Ureter (tissue), 1 donor: ENCODE measurements around the gene TMEM250. TPM values are rescaled to one million over a fixed set of nuclear protein-coding genes. Genes with fewer than 3 reads are reported as not detected.

Experiments
- DNase-seq: peaks from one replicate; pipeline ENCODE4 v3.0.0-alpha.2; 2020; ENCODE audit warnings: low spot score
- total RNA-seq: library from RNA; stranded (reverse); gene quantifications from one replicate; pipeline ENCODE4 v1.2.4, GENCODE V29; 2023
- donor health status: DM: yes; HTN: yes; CAD: no.

Gene TMEM250
- total RNA-seq, 1 donor from 2014 or later, result 31.8 TPM

DNA sequence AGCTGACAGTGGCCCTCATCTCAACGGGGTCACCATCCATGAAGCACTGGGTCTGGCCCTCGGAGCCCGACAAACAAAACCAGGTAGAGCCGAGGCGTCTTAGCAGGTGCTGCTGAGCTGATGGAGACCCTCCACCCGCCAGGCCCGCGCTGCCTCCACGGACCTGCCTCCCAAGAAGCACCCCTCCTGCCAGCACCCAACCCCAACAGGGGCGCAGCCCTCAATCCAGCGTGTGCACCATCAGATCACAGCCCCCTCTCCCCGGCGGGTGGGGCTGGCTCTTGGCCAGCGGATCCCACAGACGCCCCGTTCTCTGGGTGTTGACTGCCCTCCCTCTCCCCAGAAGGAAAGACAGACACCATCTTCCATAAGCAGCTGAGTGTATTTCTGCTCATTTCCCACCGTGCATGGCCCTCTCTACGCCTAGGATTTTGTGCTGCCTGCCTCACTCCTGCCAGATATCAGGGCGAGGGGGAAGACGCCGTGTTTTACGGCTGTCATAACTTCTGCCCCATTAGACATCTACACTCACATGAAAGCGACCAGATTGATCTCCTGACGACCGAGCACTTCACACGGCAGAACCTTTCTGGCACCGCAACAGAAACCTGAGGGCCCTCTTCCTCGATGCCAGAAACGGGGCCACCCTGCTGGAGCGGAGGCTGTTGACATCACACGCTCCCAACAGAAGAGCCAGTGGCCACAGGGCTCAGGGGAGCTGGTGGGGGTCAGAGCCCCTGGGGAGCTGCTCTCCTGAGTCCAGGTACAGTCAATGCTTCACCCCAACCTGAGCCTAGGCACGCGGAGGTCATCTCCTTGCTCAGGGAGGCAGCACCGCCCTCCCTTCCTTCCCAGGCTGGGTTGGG lies 35.9 kb downstream of the TMEM250 start:
- no peak for DNase-seq

DNA sequence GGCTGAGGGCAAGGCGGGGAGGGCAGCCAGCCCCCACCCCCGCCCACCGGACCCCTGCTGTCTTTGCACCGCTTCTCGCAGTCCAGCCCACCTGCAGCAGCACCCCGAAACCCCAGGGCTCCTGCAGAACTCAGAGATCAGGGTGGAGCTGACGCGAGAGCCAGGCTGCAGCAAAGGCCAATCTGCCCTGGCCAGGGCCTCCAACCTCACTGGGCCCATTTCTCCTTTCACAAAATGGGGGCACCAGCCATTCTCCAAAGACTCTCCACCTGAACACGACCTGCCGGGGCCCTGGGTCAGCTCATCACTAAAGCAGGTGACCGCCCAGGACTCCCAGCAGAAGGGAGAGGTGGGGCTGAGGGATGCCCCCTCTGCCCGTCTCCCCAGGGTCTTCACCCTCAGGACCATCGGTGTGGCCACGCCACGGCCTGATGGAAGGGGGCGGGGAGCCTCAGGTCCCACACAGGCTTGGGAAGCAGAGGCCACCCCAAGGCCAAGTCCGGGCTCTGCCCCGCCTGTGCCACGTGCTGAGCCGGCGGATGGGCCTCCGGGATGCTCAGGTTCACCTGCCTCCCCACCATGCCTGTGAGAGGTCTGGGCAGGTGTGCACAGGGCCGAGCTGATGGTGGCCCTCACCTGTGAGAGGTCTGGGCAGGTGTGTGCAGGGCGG lies 36.7 kb downstream of the TMEM250 start:
- DNase-seq, result no peak

DNA sequence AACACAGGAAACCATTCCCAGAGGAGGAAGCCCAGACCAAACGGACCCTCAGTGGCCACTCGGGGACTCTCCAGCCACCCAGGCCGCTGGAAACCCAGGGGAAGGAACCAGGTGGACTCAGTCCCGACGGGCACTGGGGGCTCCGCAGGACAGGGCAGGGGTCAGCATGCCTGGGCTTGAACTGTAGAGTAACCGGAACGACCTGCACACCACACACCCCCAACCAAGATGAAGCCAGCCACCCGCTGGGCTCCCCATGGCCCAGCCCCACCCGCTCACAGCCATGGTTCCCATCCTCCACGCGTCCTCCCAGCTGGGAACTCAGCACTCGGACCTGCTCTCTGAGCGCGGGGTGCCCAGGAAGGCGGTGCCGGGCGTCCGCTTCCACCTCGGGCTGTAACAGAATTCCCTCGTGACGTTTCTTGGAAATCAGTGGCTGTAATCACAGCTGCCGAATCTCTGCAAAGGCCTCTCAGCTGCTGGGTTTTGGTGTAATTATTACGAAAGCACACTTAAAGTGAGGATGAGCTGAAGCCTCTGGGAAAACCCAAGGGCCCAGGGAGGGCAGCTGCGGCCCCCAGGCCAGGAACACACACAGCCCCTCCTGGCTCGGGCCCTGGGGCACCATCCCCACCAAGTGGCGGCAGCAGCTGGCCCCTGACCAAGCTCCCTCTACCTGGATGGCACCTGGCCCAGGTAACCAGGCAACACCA lies 37.4 kb downstream of the TMEM250 start:
- no peak for DNase-seq

DNA sequence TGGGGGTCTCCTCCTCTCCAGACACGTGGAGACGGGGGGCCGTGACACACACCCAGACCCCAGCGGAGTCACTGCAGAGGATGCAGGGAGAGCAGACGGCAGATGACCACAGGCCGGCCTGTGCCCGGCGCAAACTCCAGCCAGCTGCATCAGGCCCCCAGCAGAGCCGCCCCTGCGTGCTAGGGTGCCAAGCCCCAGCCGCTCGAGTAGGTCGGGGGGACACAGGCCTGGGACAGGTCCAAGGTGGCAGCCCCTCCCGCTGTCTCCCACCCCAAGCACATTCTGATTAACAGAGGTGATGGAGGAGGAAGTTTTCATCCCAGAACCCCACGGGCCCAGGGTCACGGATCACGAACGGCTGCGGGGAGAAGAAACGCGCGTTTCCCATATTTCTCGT lies 38.0 kb downstream of the TMEM250 start:
- no peak for DNase-seq

DNA sequence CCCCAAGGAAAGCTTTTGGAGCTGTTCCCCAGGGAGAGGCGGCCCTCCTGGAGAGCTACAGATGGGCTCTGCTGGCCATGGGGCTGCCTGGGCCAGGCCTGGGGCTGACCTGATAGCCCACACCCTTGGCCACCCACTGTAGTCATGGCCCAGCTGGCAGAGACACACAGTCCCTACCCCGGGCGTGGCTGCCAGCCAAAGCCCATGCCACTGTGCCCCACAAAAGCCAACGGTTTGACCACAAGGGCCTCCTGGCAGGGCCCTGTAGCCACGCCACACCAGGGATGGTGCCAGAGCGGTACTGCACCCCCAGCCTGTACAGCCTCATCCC lies 38.8 kb downstream of the TMEM250 start:
- DNase-seq, result no peak

DNA sequence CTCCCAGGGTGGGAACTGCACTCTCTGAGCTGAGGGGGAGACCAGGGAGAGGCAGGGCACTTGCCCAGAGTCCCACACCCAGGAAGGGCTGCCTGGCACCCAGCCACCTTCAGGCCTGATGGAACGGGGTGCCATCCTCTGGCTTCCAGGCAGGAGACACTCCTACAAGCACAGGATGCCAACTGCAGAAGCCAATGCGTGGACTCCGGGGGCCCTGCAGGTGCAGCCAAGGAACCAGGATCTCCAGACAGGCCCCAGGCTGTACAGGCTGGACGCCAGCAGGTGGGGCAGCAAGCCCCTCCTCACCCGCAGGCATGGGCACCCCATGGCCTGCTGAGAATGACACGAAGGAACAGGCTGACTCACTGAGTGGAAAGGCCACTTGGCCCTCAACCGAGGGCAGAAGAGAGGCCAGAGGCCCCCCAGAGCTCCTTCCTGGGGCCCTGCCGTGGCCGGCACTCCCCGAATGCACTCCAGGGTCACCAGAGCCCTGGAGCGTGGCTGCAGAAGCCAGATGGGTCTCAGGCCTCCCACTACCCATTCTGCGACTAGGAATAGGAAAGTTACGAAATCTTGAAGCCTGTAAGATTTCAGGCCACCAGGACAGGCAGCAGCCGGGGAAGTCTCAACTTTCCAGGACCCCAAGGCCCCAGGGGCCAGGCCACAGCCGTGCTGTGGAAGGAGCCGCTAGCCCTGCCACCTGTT lies 39.3 kb downstream of the TMEM250 start:
- no peak for DNase-seq

DNA sequence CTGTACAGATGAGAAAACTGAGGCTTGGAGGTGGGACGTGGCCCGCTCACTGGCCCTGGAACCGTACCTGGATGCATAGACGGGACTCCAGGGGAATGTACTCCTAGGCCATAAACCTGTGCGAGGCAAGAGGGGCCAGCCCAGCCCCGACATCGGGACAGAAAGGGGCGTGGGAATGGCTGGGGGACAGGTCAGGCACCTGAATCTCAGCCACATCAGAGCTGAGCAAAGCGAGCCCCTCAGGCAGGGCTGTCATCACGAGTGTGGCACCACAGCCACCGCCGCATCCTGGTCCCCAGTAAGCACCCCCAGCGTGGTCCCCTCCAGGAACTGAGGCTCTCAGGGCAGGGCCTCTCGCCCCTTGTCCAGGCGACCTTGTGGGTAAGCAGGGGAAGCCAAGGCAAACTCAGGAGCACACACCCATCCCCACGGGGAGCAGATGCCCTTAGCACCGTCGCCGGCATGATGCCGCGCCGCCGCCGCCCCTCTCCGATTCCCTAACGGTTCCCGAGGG lies 40.1 kb downstream of the TMEM250 start:
- DNase-seq, result no peak

DNA sequence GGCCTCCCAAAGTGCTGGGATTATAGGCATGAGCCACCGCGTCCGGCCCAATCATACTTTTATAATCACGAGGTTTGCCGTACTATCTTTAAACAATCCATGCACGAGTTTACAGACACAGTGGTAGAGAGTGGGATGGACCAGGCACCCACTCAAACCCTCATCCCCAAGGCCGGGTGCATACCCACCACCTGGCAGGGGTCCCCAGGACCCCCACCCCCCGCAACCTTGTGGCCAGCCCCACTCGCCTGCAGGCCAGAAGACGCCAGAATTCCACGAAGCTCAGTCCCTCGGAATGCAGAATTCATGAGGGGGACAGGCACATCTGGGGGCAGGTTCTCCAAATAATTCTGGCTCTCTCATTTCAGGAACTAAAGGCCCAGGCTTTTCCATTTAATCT lies 40.7 kb downstream of the TMEM250 start:
- DNase-seq, result no peak

DNA sequence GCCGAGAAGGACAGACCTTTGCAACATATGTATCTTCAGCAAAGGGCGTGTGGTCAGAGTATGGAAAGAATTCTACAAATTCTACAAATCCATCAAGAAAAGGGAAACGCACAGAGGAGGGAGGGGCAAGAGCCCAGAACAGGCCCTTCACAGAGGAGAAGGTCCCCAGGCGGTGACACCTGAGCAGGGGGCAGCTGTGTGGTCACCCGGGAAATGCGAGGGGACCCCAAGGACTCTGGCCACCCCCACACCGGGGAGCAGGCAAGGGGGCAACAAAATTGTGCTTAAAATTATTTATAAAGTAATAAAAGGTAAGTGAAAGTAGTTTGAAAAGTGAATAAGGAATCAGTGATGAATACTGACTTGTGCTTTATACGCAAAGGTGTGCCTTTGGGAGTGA lies 41.2 kb downstream of the TMEM250 start:
- no peak for DNase-seq

DNA sequence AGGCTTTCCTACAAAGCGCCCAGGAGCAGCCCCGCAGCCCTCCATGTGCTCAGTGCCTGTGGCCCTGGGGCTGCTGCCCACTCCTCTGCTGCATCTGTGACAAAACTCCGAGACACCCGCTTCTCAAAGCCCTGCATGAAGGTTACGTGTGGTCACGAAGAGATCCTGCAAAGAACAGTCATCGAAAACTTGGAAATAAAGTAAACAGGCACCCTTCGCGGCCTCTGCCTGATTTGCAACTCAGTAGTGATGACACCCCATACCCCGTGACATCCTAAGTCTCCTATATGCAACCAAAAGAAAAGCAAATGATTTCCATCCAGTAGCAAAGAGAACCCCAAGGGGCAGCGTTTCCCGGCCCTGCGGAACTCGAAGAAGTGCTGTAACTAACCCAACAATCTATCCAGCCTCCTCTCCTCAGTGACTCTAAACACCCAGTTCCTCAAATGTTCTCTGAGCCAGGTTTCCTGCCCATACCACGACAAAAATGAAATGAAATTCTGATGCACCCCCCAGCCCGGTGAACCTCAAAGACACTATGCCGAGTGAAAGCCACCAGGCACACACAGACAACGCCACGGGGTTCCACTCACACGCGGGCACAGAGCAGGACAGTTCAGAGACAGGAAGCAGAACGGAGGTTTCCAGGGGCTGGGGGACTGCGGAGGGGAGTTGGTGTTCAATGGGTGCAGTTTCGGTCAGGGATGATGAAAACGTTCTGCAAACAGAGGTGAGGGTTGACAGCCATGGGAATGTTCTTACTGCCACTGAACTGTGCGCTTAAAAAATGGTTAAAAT lies 42.6 kb downstream of the TMEM250 start:
- no peak for DNase-seq

DNA sequence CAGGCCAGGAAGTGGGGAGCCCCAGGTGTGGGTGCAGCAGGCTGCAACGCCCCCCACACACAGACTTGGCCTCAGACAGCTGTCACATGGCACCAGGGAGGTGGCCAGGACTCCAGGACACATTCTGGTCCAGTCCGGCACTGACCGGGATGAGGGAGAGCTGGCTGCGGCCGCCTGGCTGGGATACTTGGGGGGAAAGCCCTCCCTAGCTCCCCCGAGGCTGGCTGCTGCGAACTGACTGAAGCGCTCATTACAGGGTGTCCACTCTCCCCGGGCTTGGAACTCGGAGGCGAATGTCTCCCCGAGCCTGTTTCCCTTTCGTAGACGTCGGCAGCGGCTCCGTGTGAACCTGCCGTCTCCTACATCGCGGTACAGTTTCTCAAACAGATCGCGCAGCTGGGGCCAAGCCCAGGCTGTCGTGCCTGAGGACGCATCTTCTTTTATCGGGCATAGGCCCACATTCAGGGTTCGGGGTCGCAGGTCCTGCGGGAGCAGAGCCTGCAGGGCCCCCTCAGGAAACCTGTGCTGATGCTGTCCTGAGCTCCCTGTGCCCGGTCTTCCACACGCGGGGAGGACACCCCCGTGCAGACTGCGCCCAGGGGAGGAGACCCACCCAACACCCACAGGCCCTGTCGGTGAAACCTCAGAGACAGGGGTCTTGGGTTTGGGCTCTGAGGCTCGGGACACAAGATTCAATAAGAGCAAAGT lies 43.4 kb downstream of the TMEM250 start:
- no peak for DNase-seq

DNA sequence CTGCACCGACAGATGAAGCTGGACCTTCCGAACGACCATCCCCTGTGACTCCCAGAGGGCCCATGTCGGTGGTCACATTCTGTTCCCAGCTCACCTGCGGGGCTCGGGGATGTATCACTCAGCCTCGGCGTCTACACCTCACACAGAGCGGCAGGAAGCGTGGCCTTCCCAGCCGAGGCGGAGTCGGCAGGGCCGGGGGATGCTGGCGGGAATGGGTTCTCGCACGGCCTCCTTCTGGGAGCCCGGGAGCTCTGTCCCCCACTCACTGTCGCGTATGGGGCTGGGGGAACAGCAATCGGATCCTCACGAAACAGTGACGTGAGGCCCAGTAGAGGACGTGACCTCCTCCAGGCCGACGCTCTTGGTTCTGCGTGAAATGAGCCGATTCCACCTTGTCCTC lies 44.0 kb downstream of the TMEM250 start:
- DNase-seq, result no peak

Other genes with a start within 250 kb of the TMEM250 start
- gene CAMSAP1, start 211.3 kb downstream of the TMEM250 start, total RNA-seq, result 35.8 TPM
- gene UBAC1, start 157.5 kb downstream of the TMEM250 start, total RNA-seq, result 34.2 TPM
- gene NACC2, start 23.6 kb downstream of the TMEM250 start, total RNA-seq, result 36.0 TPM
- not detected for gene LHX3, start 86.3 kb upstream of the TMEM250 start, total RNA-seq
- 12.8 TPM for gene QSOX2, start 126.9 kb upstream of the TMEM250 start, total RNA-seq
- 9.0 TPM for gene CCDC187, start 185.2 kb upstream of the TMEM250 start, total RNA-seq
- 16.6 TPM for gene GPSM1, start 208.7 kb upstream of the TMEM250 start, total RNA-seq
- gene DNLZ, start 244.9 kb upstream of the TMEM250 start, total RNA-seq, result 24.9 TPM